RWPE2 (cell line): ENCODE data around the gene VTI1B.
A peak's percentile ranks its signal among the peaks of the same experiment; 100 is the strongest.

Source experiments
- ATAC-seq: fragments of 200-7000 bp; cut with Tn5 transposase; 3 replicates; pipeline ENCODE4 v1.9.1; 2021; ENCODE audit warnings: low read depth
- DNase-seq: peaks from one replicate; pipeline ENCODE4 v3.0.0-alpha.2; 2020; ENCODE audit warnings: low spot score
- H3K27ac ChIP-seq: fragments of 450-650 bp; 2 replicates; pipeline ENCODE4 v1.5.1; 2017; ENCODE audit warnings: mild to moderate bottlenecking; ENCODE audit not compliant: poor library complexity, severe bottlenecking
- H3K27me3 ChIP-seq: fragments of 250-450 bp; sonication (Bioruptor Pico); 2 replicates; pipeline ENCODE4 v1.5.1; 2021; ENCODE audit warnings: mild to moderate bottlenecking, moderate library complexity; ENCODE audit not compliant: insufficient read depth, poor library complexity, severe bottlenecking
- H3K36me3 ChIP-seq: fragments of 250-450 bp; sonication (Bioruptor Pico); 2 replicates; pipeline ENCODE4 v1.5.1; 2020; ENCODE audit warnings: low read depth, mild to moderate bottlenecking, moderate library complexity
- H3K4me1 ChIP-seq: fragments of 250-450 bp; sonication (Bioruptor Pico); 2 replicates; pipeline ENCODE4 v1.5.1; 2021; ENCODE audit warnings: mild to moderate bottlenecking, moderate library complexity; ENCODE audit not compliant: insufficient read depth, poor library complexity, severe bottlenecking
- H3K4me3 ChIP-seq: fragments of 250-450 bp; sonication (Bioruptor Pico); 2 replicates; pipeline ENCODE4 v1.5.1; 2021; ENCODE audit warnings: mild to moderate bottlenecking, moderate library complexity; ENCODE audit not compliant: severe bottlenecking
- H3K9me3 ChIP-seq: fragments of 250-450 bp; sonication (Bioruptor Pico); 2 replicates; pipeline ENCODE4 v1.5.1; 2021; ENCODE audit warnings: mild to moderate bottlenecking, moderate library complexity; ENCODE audit not compliant: severe bottlenecking
- CTCF ChIP-seq: fragments of 450-650 bp; IDR thresholded peaks from one replicate; pipeline ENCODE4 v1.5.1; 2017; ENCODE audit warnings: mild to moderate bottlenecking, moderate library complexity; ENCODE audit not compliant: poor library complexity, severe bottlenecking

Gene VTI1B

GRCh38 chr14:67652189-67652588, 22.2 kb downstream of the VTI1B start:
- H3K27me3 ChIP-seq: no peaks in the 10 kb centered on the region
- no peak for TF ChIP-seq CTCF
- H3K9me3 ChIP-seq: no peaks in the 10 kb centered on the region
- no peak overlapping the region for H3K27ac ChIP-seq
- no peak overlapping the region for H3K4me3 ChIP-seq
- H3K36me3 ChIP-seq: peaks cover 98% of the 10 kb centered on the region
- peaks cover 11% of the 10 kb centered on the region for H3K4me1 ChIP-seq
- DNase-seq (no peak), ATAC-seq (no peak)

GRCh38 chr14:67650694-67651093, 23.7 kb downstream of the VTI1B start:
- no peaks in the 10 kb centered on the region for H3K27me3 ChIP-seq
- no peaks in the 10 kb centered on the region for H3K9me3 ChIP-seq
- no peak for TF ChIP-seq CTCF
- peaks cover 91% of the 10 kb centered on the region for H3K36me3 ChIP-seq
- ATAC-seq (peak; percentile 95), DNase-seq (no peak)
- peaks cover 11% of the 10 kb centered on the region for H3K4me1 ChIP-seq
- no peak overlapping the region for H3K4me3 ChIP-seq
- peak overlapping the region; percentile 46 for H3K27ac ChIP-seq

- DNase-seq (no peak), ATAC-seq (no peak)
- Histone ChIP-seq H3K27ac (peak overlapping the region; percentile 46), H3K27me3 (no peaks in the 10 kb centered on the region), H3K9me3 (no peaks in the 10 kb centered on the region), H3K36me3 (peaks cover 85% of the 10 kb centered on the region), H3K4me1 (peaks cover 11% of the 10 kb centered on the region), H3K4me3 (no peak overlapping the region)
- TF ChIP-seq CTCF: no peak
Measured at GRCh38 chr14:67650151-67650550, 24.3 kb downstream of the VTI1B start.

- TF ChIP-seq CTCF: no peak
- no peak for DNase-seq
- no peak overlapping the region for H3K27ac ChIP-seq
- H3K4me3 ChIP-seq: no peak overlapping the region
- no peaks in the 10 kb centered on the region for H3K9me3 ChIP-seq
- ATAC-seq: no peak
- H3K4me1 ChIP-seq: peaks cover 10% of the 10 kb centered on the region
- no peaks in the 10 kb centered on the region for H3K27me3 ChIP-seq
- H3K36me3 ChIP-seq: peaks cover 47% of the 10 kb centered on the region
Measured at GRCh38 chr14:67646131-67646530, 28.3 kb downstream of the VTI1B start.

- TF ChIP-seq CTCF: no peak
- Histone ChIP-seq H3K27me3 (no peaks in the 10 kb centered on the region), H3K36me3 (peaks cover 40% of the 10 kb centered on the region), H3K27ac (no peak overlapping the region), H3K4me3 (no peak overlapping the region), H3K4me1 (peaks cover 2% of the 10 kb centered on the region), H3K9me3 (no peaks in the 10 kb centered on the region)
- ATAC-seq: no peak
- no peak for DNase-seq
Measured at GRCh38 chr14:67645414-67645813, 29.0 kb downstream of the VTI1B start.
